RWPE2 (cell line): ENCODE data around the gene SEMA3F.
"Not testable (repeated sequence)": the region's sequence is repeated elsewhere in the genome, so short reads cannot be mapped to it uniquely, and the experiment has no call there.

Experiments
- ATAC-seq: fragments of 200-7000 bp; cut with Tn5 transposase; 3 replicates; pipeline ENCODE4 v1.9.1; 2021; ENCODE audit warnings: low read depth
- DNase-seq: peaks from one replicate; pipeline ENCODE4 v3.0.0-alpha.2; 2020; ENCODE audit warnings: low spot score
- H3K27ac ChIP-seq: fragments of 450-650 bp; 2 replicates; pipeline ENCODE4 v1.5.1; 2017; ENCODE audit warnings: mild to moderate bottlenecking; ENCODE audit not compliant: poor library complexity, severe bottlenecking
- H3K27me3 ChIP-seq: fragments of 250-450 bp; sonication (Bioruptor Pico); 2 replicates; pipeline ENCODE4 v1.5.1; 2021; ENCODE audit warnings: mild to moderate bottlenecking, moderate library complexity; ENCODE audit not compliant: insufficient read depth, poor library complexity, severe bottlenecking
- H3K36me3 ChIP-seq: fragments of 250-450 bp; sonication (Bioruptor Pico); 2 replicates; pipeline ENCODE4 v1.5.1; 2020; ENCODE audit warnings: low read depth, mild to moderate bottlenecking, moderate library complexity
- H3K4me1 ChIP-seq: fragments of 250-450 bp; sonication (Bioruptor Pico); 2 replicates; pipeline ENCODE4 v1.5.1; 2021; ENCODE audit warnings: mild to moderate bottlenecking, moderate library complexity; ENCODE audit not compliant: insufficient read depth, poor library complexity, severe bottlenecking
- H3K4me3 ChIP-seq: fragments of 250-450 bp; sonication (Bioruptor Pico); 2 replicates; pipeline ENCODE4 v1.5.1; 2021; ENCODE audit warnings: mild to moderate bottlenecking, moderate library complexity; ENCODE audit not compliant: severe bottlenecking
- H3K9me3 ChIP-seq: fragments of 250-450 bp; sonication (Bioruptor Pico); 2 replicates; pipeline ENCODE4 v1.5.1; 2021; ENCODE audit warnings: mild to moderate bottlenecking, moderate library complexity; ENCODE audit not compliant: severe bottlenecking
- CTCF ChIP-seq: fragments of 450-650 bp; IDR thresholded peaks from one replicate; pipeline ENCODE4 v1.5.1; 2017; ENCODE audit warnings: mild to moderate bottlenecking, moderate library complexity; ENCODE audit not compliant: poor library complexity, severe bottlenecking

Gene SEMA3F

GRCh38 chr3:50226888-50227389 is 71.8 kb downstream of the SEMA3F start:
- no peak for DNase-seq
- peak overlapping the region; percentile 66 for H3K27ac ChIP-seq

GRCh38 chr3:50227390-50228183 is 72.5 kb downstream of the SEMA3F start:
- no peaks in the 10 kb centered on the region for H3K27me3 ChIP-seq
- H3K9me3 ChIP-seq: no peaks in the 10 kb centered on the region
- peak overlapping the region; percentile 66 for H3K27ac ChIP-seq
- DNase-seq: peak; percentile 96
- H3K4me1 ChIP-seq: peaks cover 4% of the 10 kb centered on the region
- no peaks in the 10 kb centered on the region for H3K36me3 ChIP-seq
- ATAC-seq: peak; percentile 90
- H3K4me3 ChIP-seq: peak overlapping the region; percentile 44
- peak; percentile 98 for TF ChIP-seq CTCF

More at GRCh38 chr3:50226888-50227389, 71.8 kb downstream of the SEMA3F start:
- peak; percentile 13 for ATAC-seq
- Histone ChIP-seq H3K27me3 (no peaks in the 10 kb centered on the region), H3K4me1 (peaks cover 4% of the 10 kb centered on the region), H3K9me3 (no peaks in the 10 kb centered on the region), H3K36me3 (no peaks in the 10 kb centered on the region), H3K4me3 (peak overlapping the region; percentile 44)
- TF ChIP-seq CTCF: no peak

- H3K4me3 ChIP-seq: peak overlapping the region; percentile 44
- not testable (repeated sequence) for H3K36me3 ChIP-seq, H3K9me3 ChIP-seq, DNase-seq, H3K27me3 ChIP-seq, H3K4me1 ChIP-seq, ATAC-seq
- H3K27ac ChIP-seq: peak overlapping the region; percentile 66
Observed at GRCh38 chr3:50228184-50228763, 73.2 kb downstream of the SEMA3F start.

- no peak overlapping the region for H3K27ac ChIP-seq
- no peaks in the 10 kb centered on the region for H3K9me3 ChIP-seq
- no peak for ATAC-seq
- TF ChIP-seq CTCF: no peak
- H3K4me1 ChIP-seq: peaks cover 4% of the 10 kb centered on the region
- H3K4me3 ChIP-seq: no peak overlapping the region
- no peaks in the 10 kb centered on the region for H3K36me3 ChIP-seq
- H3K27me3 ChIP-seq: no peaks in the 10 kb centered on the region
- no peak for DNase-seq
Observed at GRCh38 chr3:50229490-50229889, 74.4 kb downstream of the SEMA3F start.

- peaks cover 4% of the 10 kb centered on the region for H3K4me1 ChIP-seq
- DNase-seq: no peak
Observed at GRCh38 chr3:50230104-50230793, 75.1 kb downstream of the SEMA3F start.

More at GRCh38 chr3:50230104-50230793, 75.1 kb downstream of the SEMA3F start:
- no peaks in the 10 kb centered on the region for H3K27me3 ChIP-seq
- ATAC-seq: no peak
- no peaks in the 10 kb centered on the region for H3K36me3 ChIP-seq
- H3K4me3 ChIP-seq: no peak overlapping the region
- H3K9me3 ChIP-seq: no peaks in the 10 kb centered on the region
- H3K27ac ChIP-seq: no peak overlapping the region
- no peak for TF ChIP-seq CTCF
